Transverse colon (tissue), 4 donors: ENCODE results near the gene DZANK1. TPM values are rescaled to one million over a fixed set of nuclear protein-coding genes. Genes with fewer than 3 reads are reported as not detected.

Source experiments
- DNase-seq: peaks from one replicate; pipeline ENCODE4 v3.0.0-alpha.2; 2019
- H3K27ac ChIP-seq, 4 donors: fragments of 200-600 bp; sonication (generic); 2 replicates each; pipeline ENCODE4 v1.5.1; 2016 to 2018; ENCODE audit warnings: inconsistent platforms in 4 of 4
- H3K27me3 ChIP-seq: fragments of 200-600 bp; sonication (generic); 2 replicates; pipeline ENCODE4 v1.5.1; 2017; ENCODE audit warnings: inconsistent platforms
- H3K36me3 ChIP-seq, 4 donors: fragments of 200-600 bp; sonication (generic); 2 replicates each; pipeline ENCODE4 v1.5.1; 2017 to 2019; ENCODE audit warnings: inconsistent platforms in 4 of 4
- H3K4me1 ChIP-seq, 4 donors: fragments of 200-600 bp; sonication (generic); 2 replicates each; pipeline ENCODE4 v1.5.1; 2017 to 2020; ENCODE audit warnings: inconsistent platforms in 4 of 4
- H3K4me3 ChIP-seq, 4 donors: fragments of 200-600 bp; sonication (generic); 1 replicate in 1 of 4; 2 replicates in 3 of 4; pipeline versions ENCODE4 v1.5.1 to v1.6.1; 2017 to 2019; ENCODE audit warnings: inconsistent platforms in 4 of 4
- H3K9me3 ChIP-seq, 2 donors: fragments of 200-600 bp; sonication (generic); 2 replicates each; pipeline ENCODE4 v1.5.1; 2017 to 2019; ENCODE audit warnings: inconsistent platforms in 2 of 2
- CTCF ChIP-seq, 5 experiments: fragments of 200-600 bp in 3 of 5; fragments of 450-650 bp in 2 of 5; sonication (generic) in 3 of 5; IDR thresholded peaks; 1 replicate in 2 of 5; 2 replicates in 3 of 5; pipeline ENCODE4 v1.5.1; 2016 to 2017; ENCODE audit warnings: antibody characterized with exemption in 5 of 5, inconsistent platforms in 3 of 5, mild to moderate bottlenecking in 2 of 5, moderate library complexity in 1 of 5
- EP300 ChIP-seq: sonication (generic); formaldehyde crosslinking; IDR thresholded peaks from one replicate; pipeline ENCODE4 v1.6.1; 2017; ENCODE audit warnings: antibody characterized with exemption, low read depth
- POLR2A ChIP-seq: fragments of 450-650 bp; IDR thresholded peaks from one replicate; pipeline ENCODE4 v1.6.1; 2016; ENCODE audit warnings: antibody characterized with exemption, mild to moderate bottlenecking, moderate library complexity
- POLR2AphosphoS5 ChIP-seq, 3 donors: sonication (generic); formaldehyde crosslinking; IDR thresholded peaks; one replicate each; pipeline ENCODE4 v1.6.1; 2016; ENCODE audit warnings: antibody characterized with exemption in 3 of 3
- WGBS, 2 donors: methylation state at CpG; one replicate each; pipeline ENCODE4 v1.1.5; 2018; ENCODE audit warnings: low coverage in 1 of 2; 5-methylcytosine and 5-hydroxymethylcytosine counted together
- in situ Hi-C, 4 donors: fragments of 200-750 bp; cut with MboI; loops; one replicate each; pipeline versions ENCODE4 v1.15.0 to v1.15.1; 2017; ENCODE audit warnings: low sequenced_read_pairs in 3 of 4, low pct_ligation_motif_present in 1 of 4, low pct_unique_long_range_greater_than_20kb in 1 of 4
- intact Hi-C: fragments of 100-400 bp; cut with DNase I; formaldehyde crosslinking; loops from one replicate; pipeline ENCODE4 v1.15.1; 2023; ENCODE audit warnings: low total_unique reads
- total RNA-seq, 4 donors: library from RNA; depleted of rRNA; stranded (reverse); fragments of >200 nt; gene quantifications; one replicate each; pipeline ENCODE4 v1.1.0, GENCODE V29; 2016

The DZANK1 gene
- total RNA-seq, 4 donors from 2014 or later = 1.2 to 3.8 (median 1.8) TPM

- Histone ChIP-seq H3K9me3 (no peaks in the 10 kb centered on the region), H3K4me3 (no peak overlapping the region), H3K27me3 (no peaks in the 10 kb centered on the region), H3K36me3 (peaks cover 0 to 52% (median 22%) of the 10 kb centered on the region in 4 donors), H3K27ac (no peak overlapping the region), H3K4me1 (no peaks in the 10 kb centered on the region)
- DNase-seq = no peak
- TF ChIP-seq EP300 = no peak
- no peak for TF ChIP-seq CTCF (IDR thresholded peaks at IDR 0.05)
- no peak for TF ChIP-seq POLR2A
- no peak for TF ChIP-seq POLR2AphosphoS5 (IDR thresholded peaks at IDR 0.05)
- intact Hi-C loops = loop anchor here (10.0 kb wide), 1 partner anchor 1043 kb away; no protein-coding TSS in a partner anchor
- in situ Hi-C loops = no loop called here
- 88 to 91% methylated on average over 4 of the region's 4 CpGs for WGBS, 2 donors
Measured at GRCh38 chr20:18481596-18481995, 14.8 kb upstream of the DZANK1 start.

- in situ Hi-C loops (no loop called here), intact Hi-C loops (no loop called here)
- Histone ChIP-seq H3K27ac (no peak overlapping the region), H3K4me1 (no peaks in the 10 kb centered on the region), H3K27me3 (no peaks in the 10 kb centered on the region), H3K4me3 (no peak overlapping the region), H3K9me3 (no peaks in the 10 kb centered on the region), H3K36me3 (peaks cover 0 to 51% (median 25%) of the 10 kb centered on the region in 4 donors)
- TF ChIP-seq CTCF (IDR thresholded peaks at IDR 0.05) = no peak
- TF ChIP-seq POLR2AphosphoS5 (IDR thresholded peaks at IDR 0.05) = no peak
- WGBS, 2 donors = 100% methylated on average over 1 of the region's 1 CpG; no CpG with 5 or more reads in 1 of the 2 donors
- no peak for DNase-seq
Measured at GRCh38 chr20:18477821-18478220, 11.0 kb upstream of the DZANK1 start.

GRCh38 chr20:18477218-18477617 is 10.4 kb upstream of the DZANK1 start:
- H3K27me3 ChIP-seq = no peaks in the 10 kb centered on the region
- intact Hi-C loops = no loop called here
- no peak for TF ChIP-seq POLR2A
- TF ChIP-seq EP300 = no peak
- no peak for TF ChIP-seq CTCF (IDR thresholded peaks at IDR 0.05)
- no peak for TF ChIP-seq POLR2AphosphoS5 (IDR thresholded peaks at IDR 0.05)
- H3K4me3 ChIP-seq = no peak overlapping the region
- in situ Hi-C loops = no loop called here
- no peak for DNase-seq
- H3K4me1 ChIP-seq = no peaks in the 10 kb centered on the region
- 94 to 100% methylated on average over 1 of the region's 1 CpG for WGBS, 2 donors
- H3K9me3 ChIP-seq = no peaks in the 10 kb centered on the region
- no peak overlapping the region for H3K27ac ChIP-seq
- H3K36me3 ChIP-seq = peaks cover 0 to 46% (median 22%) of the 10 kb centered on the region in 4 donors

- peaks cover 8 to 20% (median 14%) of the 10 kb centered on the region in 4 donors for H3K4me1 ChIP-seq
- H3K36me3 ChIP-seq = no peaks in the 10 kb centered on the region
- TF ChIP-seq POLR2AphosphoS5 (IDR thresholded peaks at IDR 0.05) (no peak), CTCF (IDR thresholded peaks at IDR 0.05) (no peak), EP300 (no peak), POLR2A (no peak)
- WGBS, 2 donors = 1 to 2% methylated on average over 11 to 15 of the region's 15 CpGs
- no peak for DNase-seq
- intact Hi-C loops (no loop called here), in situ Hi-C loops (no loop called here)
- H3K27ac ChIP-seq = peak overlapping the region; percentile 81 to 87 (median 84)
- peak overlapping the region; percentile 50 to 78 (median 64) for H3K4me3 ChIP-seq
- no peaks in the 10 kb centered on the region for H3K27me3 ChIP-seq
- no peaks in the 10 kb centered on the region for H3K9me3 ChIP-seq
Measured at GRCh38 chr20:18466574-18466893, 296 bp downstream of the DZANK1 start.
